ENCODE measurements around the gene HS3ST3A1. TPM values are rescaled to one million over a fixed set of nuclear protein-coding genes. Genes with fewer than 3 reads are reported as not detected.

The HS3ST3A1 gene
- polyA plus RNA-seq, 1 experiment: 6.6 TPM

DNA sequence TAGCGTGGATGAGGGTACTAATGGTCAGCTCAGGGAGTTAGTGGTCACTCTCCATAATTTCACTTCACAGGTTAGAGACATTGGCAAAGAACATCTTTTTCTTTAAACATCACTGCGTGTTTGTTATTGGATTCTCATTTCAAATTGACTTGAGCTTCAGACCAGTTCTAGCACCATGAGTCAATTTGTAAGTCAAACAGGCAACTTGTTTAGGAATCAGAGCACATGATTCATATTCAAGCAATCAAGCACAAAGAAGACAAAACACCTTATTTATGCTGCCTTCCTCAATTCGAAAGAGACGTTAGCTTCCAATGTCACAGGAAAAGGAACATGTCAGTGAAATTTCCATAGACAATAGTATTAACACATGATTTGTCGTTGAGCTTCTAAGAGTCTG, 62.3 kb downstream of the HS3ST3A1 start:
- Histone ChIP-seq H3K27ac (ENCODE audit: low read depth, low read length) (no peak overlapping the region), H3K27me3 (ENCODE audit: control insufficient read depth, insufficient read depth, low read length) (no peaks in the 10 kb centered on the region), H3K4me3 (ENCODE audit: low read depth, low read length) (no peak overlapping the region), H3K9me3 (ENCODE audit: control insufficient read depth, insufficient read depth, low read length) (peaks cover 3% of the 10 kb centered on the region; the same call in 1 of the 2 replicates)
- ChIA-PET CTCF (interaction anchor here (1.1 to 1.3 kb wide), 3 partner anchors 55 to 425 kb away, joined by 3 to 7 read pairs (median 4); no protein-coding TSS in a partner anchor), POLR2A (no interaction called here)
- TF ChIP-seq, protein P1, sequence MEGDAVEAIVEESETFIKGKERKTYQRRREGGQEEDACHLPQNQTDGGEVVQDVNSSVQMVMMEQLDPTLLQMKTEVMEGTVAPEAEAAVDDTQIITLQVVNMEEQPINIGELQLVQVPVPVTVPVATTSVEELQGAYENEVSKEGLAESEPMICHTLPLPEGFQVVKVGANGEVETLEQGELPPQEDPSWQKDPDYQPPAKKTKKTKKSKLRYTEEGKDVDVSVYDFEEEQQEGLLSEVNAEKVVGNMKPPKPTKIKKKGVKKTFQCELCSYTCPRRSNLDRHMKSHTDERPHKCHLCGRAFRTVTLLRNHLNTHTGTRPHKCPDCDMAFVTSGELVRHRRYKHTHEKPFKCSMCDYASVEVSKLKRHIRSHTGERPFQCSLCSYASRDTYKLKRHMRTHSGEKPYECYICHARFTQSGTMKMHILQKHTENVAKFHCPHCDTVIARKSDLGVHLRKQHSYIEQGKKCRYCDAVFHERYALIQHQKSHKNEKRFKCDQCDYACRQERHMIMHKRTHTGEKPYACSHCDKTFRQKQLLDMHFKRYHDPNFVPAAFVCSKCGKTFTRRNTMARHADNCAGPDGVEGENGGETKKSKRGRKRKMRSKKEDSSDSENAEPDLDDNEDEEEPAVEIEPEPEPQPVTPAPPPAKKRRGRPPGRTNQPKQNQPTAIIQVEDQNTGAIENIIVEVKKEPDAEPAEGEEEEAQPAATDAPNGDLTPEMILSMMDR (IDR thresholded peaks at IDR 0.05; ENCODE audit: low read depth, low read length): no peak
- DNase-seq (ENCODE audit: low read depth, low spot score): no peak

DNA sequence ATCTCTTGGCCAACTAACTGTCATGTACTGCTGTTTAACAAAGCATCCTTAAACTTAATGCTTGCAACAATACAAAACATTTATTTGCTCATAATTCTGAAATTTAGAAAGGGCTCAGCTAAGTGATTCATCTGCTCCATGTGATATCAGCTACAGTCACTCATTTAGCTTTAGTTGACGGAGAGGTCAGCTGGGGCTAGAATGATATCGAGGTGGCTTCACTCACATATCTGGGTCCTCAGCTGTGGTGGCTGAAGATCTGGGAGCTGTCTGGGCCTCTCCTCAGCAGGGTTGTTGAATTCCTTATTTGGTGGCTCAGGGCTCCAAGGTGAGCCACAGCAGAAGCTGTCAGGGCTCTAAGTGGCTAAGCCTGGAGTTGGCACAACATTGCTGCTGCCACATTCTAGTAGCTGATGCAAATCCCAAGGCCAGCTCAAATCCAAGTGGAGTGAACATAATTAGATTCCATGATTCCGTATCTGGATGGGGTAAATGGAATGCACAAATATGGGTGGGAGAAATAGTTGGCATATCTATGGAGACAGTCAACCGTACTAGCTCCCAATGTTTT, 62.8 kb downstream of the HS3ST3A1 start:
- Histone ChIP-seq H3K9me3 (ENCODE audit: control insufficient read depth, insufficient read depth, low read length) (peaks cover 3% of the 10 kb centered on the region; the same call in 1 of the 2 replicates), H3K27ac (ENCODE audit: low read depth, low read length) (no peak overlapping the region), H3K4me3 (ENCODE audit: low read depth, low read length) (no peak overlapping the region), H3K27me3 (ENCODE audit: control insufficient read depth, insufficient read depth, low read length) (no peaks in the 10 kb centered on the region)
- POLR2A ChIA-PET: no interaction called here
- DNase-seq (ENCODE audit: low read depth, low spot score): no peak
- CTCF ChIA-PET: interaction anchor here (1.1 to 1.3 kb wide), 3 partner anchors 56 to 425 kb away, joined by 3 to 7 read pairs (median 4); no protein-coding TSS in a partner anchor
- TF ChIP-seq, protein P1 (IDR thresholded peaks at IDR 0.05; ENCODE audit: low read depth, low read length): no peak

DNA sequence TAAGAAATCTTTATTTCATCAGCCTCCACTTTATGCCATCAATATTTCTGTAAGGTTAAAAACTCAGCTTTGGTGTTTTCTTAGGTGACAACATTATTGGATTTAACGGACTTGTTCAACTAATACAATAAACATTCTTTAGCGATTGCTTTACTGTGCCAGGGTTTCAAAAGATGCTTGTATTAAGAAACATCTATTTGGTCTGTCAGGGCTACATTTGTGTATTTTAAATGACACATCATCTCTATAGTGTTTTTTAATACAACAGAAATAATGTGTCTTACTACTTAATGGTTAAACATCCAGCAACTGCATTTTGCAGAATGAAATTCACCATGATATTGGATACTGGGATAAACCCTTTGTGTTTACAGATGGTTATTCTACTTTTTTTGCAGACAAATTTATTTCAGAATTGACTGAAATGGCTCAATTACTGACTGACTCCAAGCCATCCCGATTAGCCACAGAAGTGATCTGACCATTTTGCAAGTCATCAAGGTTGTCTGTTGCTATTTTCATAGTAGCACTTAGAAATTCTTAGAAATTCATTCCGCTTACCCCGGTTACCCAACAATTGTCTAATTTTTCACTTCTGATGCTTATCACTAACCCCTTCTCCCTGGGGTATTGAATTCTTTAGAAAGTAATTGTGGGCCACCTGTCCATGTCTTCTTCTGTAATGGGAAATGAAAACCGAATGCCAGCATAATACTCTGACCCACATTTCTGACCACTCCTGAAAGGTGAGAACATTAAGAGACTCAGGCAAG, 63.7 kb downstream of the HS3ST3A1 start:
- Histone ChIP-seq H3K27ac (ENCODE audit: low read depth, low read length) (no peak overlapping the region), H3K9me3 (ENCODE audit: control insufficient read depth, insufficient read depth, low read length) (peaks cover 3% of the 10 kb centered on the region; the same call in 1 of the 2 replicates), H3K4me3 (ENCODE audit: low read depth, low read length) (no peak overlapping the region), H3K27me3 (ENCODE audit: control insufficient read depth, insufficient read depth, low read length) (no peaks in the 10 kb centered on the region)
- ChIA-PET POLR2A (no interaction called here), CTCF (no interaction called here)
- TF ChIP-seq, protein P1 (IDR thresholded peaks at IDR 0.05; ENCODE audit: low read depth, low read length): no peak
- DNase-seq (ENCODE audit: low read depth, low spot score): no peak

DNA sequence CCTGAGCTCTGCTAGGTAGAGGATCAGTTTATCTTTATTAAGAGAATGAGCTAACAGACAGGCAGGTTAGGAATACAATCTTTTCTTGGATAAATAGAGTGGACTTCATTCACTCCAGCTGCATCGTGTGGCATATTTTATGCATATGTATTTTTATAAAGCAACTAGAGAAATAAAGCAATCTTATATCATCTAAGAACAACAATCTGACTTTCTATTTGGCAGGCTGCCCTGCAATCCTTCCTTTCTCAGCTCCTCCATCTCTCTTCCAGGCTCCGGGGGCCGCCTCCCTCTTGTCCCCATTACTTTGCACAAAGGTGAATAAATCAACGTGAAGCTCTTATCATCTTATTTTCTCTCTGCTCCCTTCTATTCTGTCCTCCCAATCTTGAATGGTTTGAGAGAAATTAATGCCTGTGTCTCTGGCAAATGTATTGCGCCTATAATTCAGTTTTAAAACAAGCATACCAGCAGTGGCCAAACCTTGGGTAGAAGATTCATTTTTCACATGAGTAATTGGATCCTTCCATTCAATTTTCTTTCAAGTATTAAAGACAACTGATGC, 64.5 kb downstream of the HS3ST3A1 start:
- H3K27ac ChIP-seq (ENCODE audit: low read depth, low read length): no peak overlapping the region
- POLR2A ChIA-PET: no interaction called here
- TF ChIP-seq, protein P1 (IDR thresholded peaks at IDR 0.05; ENCODE audit: low read depth, low read length): no peak
- CTCF ChIA-PET: no interaction called here
- DNase-seq (ENCODE audit: low read depth, low spot score): no peak
- H3K9me3 ChIP-seq (ENCODE audit: control insufficient read depth, insufficient read depth, low read length): peaks cover 3% of the 10 kb centered on the region; the same call in 1 of the 2 replicates
- no peak overlapping the region for H3K4me3 ChIP-seq (ENCODE audit: low read depth, low read length)
- no peaks in the 10 kb centered on the region for H3K27me3 ChIP-seq (ENCODE audit: control insufficient read depth, insufficient read depth, low read length)

DNA sequence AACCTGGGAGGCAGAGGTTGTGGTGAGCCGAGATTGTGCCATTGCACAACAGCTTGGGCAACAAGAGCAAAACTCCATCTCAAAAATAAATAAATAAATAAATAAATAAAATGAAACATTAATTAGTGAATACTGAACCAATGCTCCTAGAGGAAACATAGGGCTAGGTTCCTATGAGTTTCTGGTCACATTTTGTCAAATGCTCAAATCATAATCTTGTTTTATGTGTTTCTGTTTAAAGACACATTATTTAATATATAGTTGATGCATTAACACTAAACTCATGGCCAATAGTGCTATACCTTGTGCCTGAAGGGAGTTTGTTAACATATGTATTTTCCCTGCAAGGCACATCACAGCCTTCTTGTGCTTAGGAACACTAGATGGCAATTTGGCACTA, 66.8 kb downstream of the HS3ST3A1 start:
- Histone ChIP-seq H3K4me3 (ENCODE audit: low read depth, low read length) (no peak overlapping the region), H3K27me3 (ENCODE audit: control insufficient read depth, insufficient read depth, low read length) (no peaks in the 10 kb centered on the region), H3K9me3 (ENCODE audit: control insufficient read depth, insufficient read depth, low read length) (peaks cover 3% of the 10 kb centered on the region; the same call in 1 of the 2 replicates), H3K27ac (ENCODE audit: low read depth, low read length) (no peak overlapping the region)
- TF ChIP-seq, protein P1 (IDR thresholded peaks at IDR 0.05; ENCODE audit: low read depth, low read length): no peak
- no peak for DNase-seq (ENCODE audit: low read depth, low spot score)
- ChIA-PET CTCF (no interaction called here), POLR2A (no interaction called here)
